Common myeloid progenitor, CD34-positive (primary cell): Measurements from ENCODE around the gene AFF3.

Experiments used
- CTCF ChIA-PET: fragments of 350-600 bp; sonication (Branson Sonifier 250); formaldehyde crosslinking; loops from one replicate; lab custom pipeline; 2021; ENCODE audit warnings: antibody characterized with exemption; lab: Charles Lee
- POLR2A ChIA-PET: fragments of 350-600 bp; sonication (Branson Sonifier 250); formaldehyde crosslinking; loops from one replicate; lab custom pipeline; 2021; ENCODE audit warnings: antibody characterized with exemption; lab: Charles Lee
- DNase-seq, 3 donors: peaks; one replicate each; pipeline versions ENCODE4 v3.0.0 to v3.0.0-alpha.2; 2013
- H3K27ac ChIP-seq, 2 experiments: 1 replicate in 1 of 2; 2 replicates in 1 of 2; pipeline ENCODE4 v1.7.0; 2013; ENCODE audit warnings: inconsistent platforms in 2 of 2, low read length in 2 of 2, mild to moderate bottlenecking in 2 of 2, low read depth in 1 of 2, moderate library complexity in 1 of 2; ENCODE audit not compliant: severe bottlenecking in 2 of 2, insufficient read depth in 1 of 2, poor library complexity in 1 of 2
- H3K27me3 ChIP-seq, 5 experiments: replicated peaks in 2 of 5; 1 replicate in 3 of 5; 2 replicates in 2 of 5; pipeline versions ENCODE4 v1.6.1 to v1.7.0; 2013; ENCODE audit warnings: low read length in 4 of 5, mild to moderate bottlenecking in 2 of 5, moderate library complexity in 2 of 5, inconsistent platforms in 1 of 5; ENCODE audit not compliant: insufficient read depth in 5 of 5, control insufficient read depth in 4 of 5
- H3K36me3 ChIP-seq, 4 experiments: 1 replicate in 2 of 4; 2 replicates in 2 of 4; pipeline versions ENCODE4 v1.6.1 to v1.7.0; 2013; ENCODE audit warnings: low read length in 3 of 4, control low read depth in 1 of 4, mild to moderate bottlenecking in 1 of 4; ENCODE audit not compliant: control insufficient read depth in 4 of 4, insufficient read depth in 4 of 4
- H3K4me1 ChIP-seq, 4 experiments: 1 replicate in 3 of 4; 2 replicates in 1 of 4; pipeline versions ENCODE4 v1.6.1 to v1.7.1; 2013; ENCODE audit warnings: low read length in 3 of 4, mild to moderate bottlenecking in 3 of 4, control low read depth in 1 of 4, inconsistent platforms in 1 of 4, moderate library complexity in 1 of 4; ENCODE audit not compliant: control insufficient read depth in 4 of 4, insufficient read depth in 4 of 4; ENCODE audit errors: control extremely low read depth in 1 of 4
- H3K4me3 ChIP-seq, 7 experiments: 1 replicate in 4 of 7; 2 replicates in 3 of 7; pipeline versions ENCODE4 v1.5.1 to v1.7.0; 2013; ENCODE audit warnings: mild to moderate bottlenecking in 7 of 7, low read length in 6 of 7, moderate library complexity in 6 of 7, inconsistent platforms in 2 of 7, low read depth in 2 of 7, control low read depth in 1 of 7; ENCODE audit not compliant: insufficient read depth in 4 of 7, control insufficient read depth in 1 of 7; ENCODE audit errors: extremely low read depth in 1 of 7
- H3K9me3 ChIP-seq, 5 experiments: 1 replicate in 4 of 5; 2 replicates in 1 of 5; pipeline versions ENCODE4 v1.6.1 to v1.7.1; 2013; ENCODE audit warnings: low read length in 4 of 5, mild to moderate bottlenecking in 2 of 5, inconsistent platforms in 1 of 5, low read depth in 1 of 5, moderate library complexity in 1 of 5; ENCODE audit not compliant: control insufficient read depth in 4 of 5, insufficient read depth in 2 of 5; ENCODE audit errors: control extremely low read depth in 1 of 5
- WGBS: methylation state at CpG from one replicate; pipeline ENCODE4 v1.1.5; 2013; ENCODE audit not compliant: insufficient coverage; 5-methylcytosine and 5-hydroxymethylcytosine counted together

AFF3 gene

GRCh38 chr2:99659874-99660273 lies 482.5 kb downstream of the AFF3 start:
- Histone ChIP-seq H3K4me3 (no peak overlapping the region), H3K27me3 (no peaks in the 10 kb centered on the region), H3K36me3 (peaks cover 0 to 2% (median 0%) of the 10 kb centered on the region in 4 experiments), H3K9me3 (no peaks in the 10 kb centered on the region), H3K4me1 (no peaks in the 10 kb centered on the region), H3K27ac (no peak overlapping the region)
- WGBS, result 96% methylated on average over 3 of the region's 3 CpGs
- ChIA-PET POLR2A (no interaction called here), CTCF (interaction anchor here (1.3 kb wide), 1 partner anchor 33 kb away, joined by 3 read pairs; no protein-coding TSS in a partner anchor)
- no peak for DNase-seq

- H3K4me1 ChIP-seq, result no peaks in the 10 kb centered on the region
- DNase-seq, result no peak
- CTCF ChIA-PET, result no interaction called here
- H3K27ac ChIP-seq, result no peak overlapping the region
- POLR2A ChIA-PET, result no interaction called here
- no peak overlapping the region for H3K4me3 ChIP-seq
- H3K36me3 ChIP-seq, result peaks cover 0 to 2% (median 0%) of the 10 kb centered on the region in 4 experiments
- no peaks in the 10 kb centered on the region for H3K9me3 ChIP-seq
- 98% methylated on average over 7 of the region's 7 CpGs for WGBS
- no peaks in the 10 kb centered on the region for H3K27me3 ChIP-seq
Measured at GRCh38 chr2:99657691-99658258, 484.6 kb downstream of the AFF3 start.

GRCh38 chr2:99656994-99657393 lies 485.4 kb downstream of the AFF3 start:
- ChIA-PET CTCF (no interaction called here), POLR2A (no interaction called here)
- Histone ChIP-seq H3K27ac (no peak overlapping the region), H3K27me3 (no peaks in the 10 kb centered on the region), H3K36me3 (peaks cover 0 to 2% (median 0%) of the 10 kb centered on the region in 4 experiments), H3K9me3 (no peaks in the 10 kb centered on the region), H3K4me3 (no peak overlapping the region), H3K4me1 (peaks cover 0 to 2% (median 0%) of the 10 kb centered on the region in 4 experiments)
- WGBS, result 94% methylated on average over 5 of the region's 5 CpGs
- DNase-seq, result no peak

GRCh38 chr2:99653433-99653832 lies 489.0 kb downstream of the AFF3 start:
- no peaks in the 10 kb centered on the region for H3K27me3 ChIP-seq
- H3K36me3 ChIP-seq, result peaks cover 0 to 2% (median under 1%) of the 10 kb centered on the region in 4 experiments
- CTCF ChIA-PET, result no interaction called here
- H3K4me3 ChIP-seq, result no peak overlapping the region
- no peaks in the 10 kb centered on the region for H3K9me3 ChIP-seq
- WGBS, result 97% methylated on average over 8 of the region's 9 CpGs
- peaks cover 0 to 4% (median 0%) of the 10 kb centered on the region in 4 experiments for H3K4me1 ChIP-seq
- POLR2A ChIA-PET, result no interaction called here
- no peak overlapping the region for H3K27ac ChIP-seq
- no peak for DNase-seq

- ChIA-PET CTCF (no interaction called here), POLR2A (no interaction called here)
- Histone ChIP-seq H3K9me3 (no peaks in the 10 kb centered on the region), H3K4me3 (no peak overlapping the region), H3K4me1 (peaks cover 0 to 4% (median 0%) of the 10 kb centered on the region in 4 experiments), H3K27ac (no peak overlapping the region), H3K27me3 (no peaks in the 10 kb centered on the region), H3K36me3 (peaks cover 0 to 2% (median under 1%) of the 10 kb centered on the region in 4 experiments)
- no peak for DNase-seq
- 100% methylated on average over 5 of the region's 8 CpGs for WGBS
Measured at GRCh38 chr2:99652862-99653261, 489.5 kb downstream of the AFF3 start.

GRCh38 chr2:99651930-99652670 lies 490.3 kb downstream of the AFF3 start:
- no peak for DNase-seq
- Histone ChIP-seq H3K27ac (no peak overlapping the region), H3K36me3 (peaks cover 0 to 2% (median under 1%) of the 10 kb centered on the region in 4 experiments), H3K9me3 (no peaks in the 10 kb centered on the region), H3K4me3 (no peak overlapping the region), H3K4me1 (peaks cover 0 to 4% (median 0%) of the 10 kb centered on the region in 4 experiments), H3K27me3 (no peaks in the 10 kb centered on the region)
- POLR2A ChIA-PET, result no interaction called here
- 80% methylated on average over 8 of the region's 9 CpGs for WGBS
- CTCF ChIA-PET, result no interaction called here
